LNCAP (cell line): ENCODE data around the gene SORBS1.

Experiments
- CTCF ChIP-seq: fragments of 450-650 bp; IDR thresholded peaks from 2 replicates; pipeline ENCODE4 v1.5.1; 2017; ENCODE audit warnings: mild to moderate bottlenecking

SORBS1 gene

GRCh38 chr10:95565336-95565735, 4.2 kb upstream of the SORBS1 start:
- no peak for TF ChIP-seq CTCF

- TF ChIP-seq CTCF, result no peak
These were observed 3.1 kb upstream of the SORBS1 start for GRCh38 chr10:95564291-95564690.

- TF ChIP-seq CTCF, result no peak
These were observed 1.3 kb upstream of the SORBS1 start for GRCh38 chr10:95562341-95562965.

GRCh38 chr10:95561864-95562177, 650 bp upstream of the SORBS1 start:
- TF ChIP-seq CTCF, result no peak

- TF ChIP-seq CTCF, result no peak
These were observed 644 bp downstream of the SORBS1 start for GRCh38 chr10:95560278-95561176.

- no peak for TF ChIP-seq CTCF
These were observed 1.3 kb downstream of the SORBS1 start for GRCh38 chr10:95559896-95560277.

GRCh38 chr10:95559471-95559870, 1.7 kb downstream of the SORBS1 start:
- TF ChIP-seq CTCF, result no peak
